Neutrophil (primary cell): ENCODE results near the gene DYRK1A.

Source experiments
- H3K27ac ChIP-seq: fragments of 200-600 bp; sonication (generic); 2 replicates; pipeline ENCODE4 v1.5.1; 2016; ENCODE audit warnings: mild to moderate bottlenecking, moderate library complexity
- H3K27me3 ChIP-seq: fragments of 200-600 bp; sonication (generic); 2 replicates; pipeline ENCODE4 v1.6.0; 2016; ENCODE audit warnings: mild to moderate bottlenecking
- H3K36me3 ChIP-seq: fragments of 200-600 bp; sonication (generic); 2 replicates; pipeline ENCODE4 v1.5.1; 2017
- H3K4me1 ChIP-seq, 2 experiments: fragments of 200-600 bp in 1 of 2; sonication (generic) in 1 of 2; 1 replicate in 1 of 2; 2 replicates in 1 of 2; pipeline versions ENCODE4 v1.5.1 to v1.6.1; 2013 to 2016; ENCODE audit warnings: low read depth in 1 of 2, low read length in 1 of 2, mild to moderate bottlenecking in 1 of 2, moderate library complexity in 1 of 2; ENCODE audit not compliant: control insufficient read depth in 1 of 2, insufficient read depth in 1 of 2
- H3K4me3 ChIP-seq, 2 experiments: fragments of 200-600 bp in 1 of 2; sonication (generic) in 1 of 2; 1 replicate in 1 of 2; 2 replicates in 1 of 2; pipeline ENCODE4 v1.5.1; 2013 to 2016; ENCODE audit warnings: low read depth in 1 of 2, low read length in 1 of 2, mild to moderate bottlenecking in 1 of 2, moderate library complexity in 1 of 2
- H3K9me3 ChIP-seq: fragments of 200-600 bp; sonication (generic); 2 replicates; pipeline ENCODE4 v1.5.1; 2016
- TF ChIP-seq, protein P1 (sequence below): fragments of 200-600 bp; sonication (generic); IDR thresholded peaks from 2 replicates; pipeline ENCODE4 v1.5.1; 2016; ENCODE audit warnings: antibody characterized with exemption

DYRK1A gene

DNA sequence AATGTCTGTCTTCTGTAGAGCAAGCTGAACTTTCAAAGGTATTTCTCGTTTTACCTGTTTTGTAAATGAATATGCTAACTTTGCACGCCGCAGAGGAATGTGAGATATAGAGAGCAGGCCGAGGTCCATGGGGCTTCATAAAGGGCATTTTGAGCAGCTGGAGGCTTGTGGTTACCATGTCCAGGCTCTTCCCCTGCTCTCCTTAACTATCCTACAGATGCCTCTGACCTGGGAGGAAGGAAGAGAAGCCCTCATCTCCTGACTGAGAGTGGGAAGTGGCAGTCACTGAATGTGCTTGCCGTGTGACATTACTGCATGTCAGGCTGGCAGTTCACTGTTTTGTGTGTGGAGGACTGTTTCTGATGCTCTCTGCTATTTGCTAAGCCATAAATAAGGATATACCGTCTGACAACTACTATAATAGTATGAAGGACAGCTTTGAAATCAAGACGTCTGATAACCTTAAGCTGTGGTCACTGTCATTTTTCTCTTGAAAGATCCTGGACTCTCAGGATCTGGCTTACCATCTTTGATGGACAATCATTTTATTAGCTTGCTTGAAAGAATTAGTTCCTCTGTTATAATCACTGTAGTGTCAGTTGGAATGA, 92.2 kb downstream of the DYRK1A start:
- Histone ChIP-seq H3K4me3 (no peak overlapping the region), H3K27ac (peak overlapping the region; percentile 50), H3K36me3 (peaks cover 4% of the 10 kb centered on the region)

DNA sequence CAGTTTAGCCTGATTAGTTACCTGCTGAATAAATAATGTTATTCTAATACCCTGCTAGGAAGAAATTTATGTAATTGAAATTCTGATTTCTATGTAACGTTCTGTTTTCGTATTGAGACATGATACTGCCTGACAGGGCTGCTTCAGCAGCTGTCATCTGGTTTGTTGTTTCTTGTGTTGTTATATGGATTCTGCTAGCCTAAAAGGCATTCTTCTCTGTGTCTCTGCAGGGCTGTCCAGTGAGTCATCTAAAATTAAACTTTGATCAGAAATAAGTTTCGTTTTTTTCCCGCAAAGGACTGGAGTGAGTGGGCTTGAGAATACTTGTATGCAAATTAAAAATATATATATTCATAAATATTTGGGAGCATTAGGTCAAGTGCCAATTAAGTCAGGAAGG, 93.0 kb downstream of the DYRK1A start:
- TF ChIP-seq, protein P1, sequence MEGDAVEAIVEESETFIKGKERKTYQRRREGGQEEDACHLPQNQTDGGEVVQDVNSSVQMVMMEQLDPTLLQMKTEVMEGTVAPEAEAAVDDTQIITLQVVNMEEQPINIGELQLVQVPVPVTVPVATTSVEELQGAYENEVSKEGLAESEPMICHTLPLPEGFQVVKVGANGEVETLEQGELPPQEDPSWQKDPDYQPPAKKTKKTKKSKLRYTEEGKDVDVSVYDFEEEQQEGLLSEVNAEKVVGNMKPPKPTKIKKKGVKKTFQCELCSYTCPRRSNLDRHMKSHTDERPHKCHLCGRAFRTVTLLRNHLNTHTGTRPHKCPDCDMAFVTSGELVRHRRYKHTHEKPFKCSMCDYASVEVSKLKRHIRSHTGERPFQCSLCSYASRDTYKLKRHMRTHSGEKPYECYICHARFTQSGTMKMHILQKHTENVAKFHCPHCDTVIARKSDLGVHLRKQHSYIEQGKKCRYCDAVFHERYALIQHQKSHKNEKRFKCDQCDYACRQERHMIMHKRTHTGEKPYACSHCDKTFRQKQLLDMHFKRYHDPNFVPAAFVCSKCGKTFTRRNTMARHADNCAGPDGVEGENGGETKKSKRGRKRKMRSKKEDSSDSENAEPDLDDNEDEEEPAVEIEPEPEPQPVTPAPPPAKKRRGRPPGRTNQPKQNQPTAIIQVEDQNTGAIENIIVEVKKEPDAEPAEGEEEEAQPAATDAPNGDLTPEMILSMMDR: no peak
- Histone ChIP-seq H3K27ac (peak overlapping the region; percentile 50), H3K36me3 (peaks cover 4% of the 10 kb centered on the region), H3K4me3 (no peak overlapping the region), H3K27me3 (no peaks in the 10 kb centered on the region), H3K9me3 (no peaks in the 10 kb centered on the region), H3K4me1 (peaks cover 22 to 54% of the 10 kb centered on the region in 2 experiments)

More for the DNA sequence above, 92.2 kb downstream of the DYRK1A start:
- Histone ChIP-seq H3K9me3 (no peaks in the 10 kb centered on the region), H3K27me3 (no peaks in the 10 kb centered on the region), H3K4me1 (peaks cover 22 to 54% of the 10 kb centered on the region in 2 experiments)
- TF ChIP-seq, protein P1: no peak

DNA sequence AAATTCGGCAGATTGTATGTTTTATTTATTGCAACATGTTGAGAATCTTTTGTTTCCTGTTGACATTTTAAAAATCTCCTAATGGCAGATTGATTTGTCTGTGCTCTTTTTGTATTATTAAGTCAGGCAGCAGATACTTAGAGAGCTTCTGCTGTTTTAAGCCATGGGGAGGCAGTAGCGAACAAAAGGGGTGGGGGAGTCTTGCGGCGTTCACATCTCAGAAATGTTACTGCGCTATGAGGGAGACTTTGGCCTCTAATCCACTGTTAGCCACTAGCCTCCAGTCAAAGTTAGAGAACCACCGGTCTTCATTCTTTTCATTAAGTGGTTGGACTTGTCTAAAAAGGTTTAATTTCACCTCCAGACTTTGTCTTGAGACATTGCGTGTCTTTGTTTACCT, 93.6 kb downstream of the DYRK1A start:
- H3K9me3 ChIP-seq: no peaks in the 10 kb centered on the region
- H3K27me3 ChIP-seq: no peaks in the 10 kb centered on the region
- H3K4me3 ChIP-seq: no peak overlapping the region
- TF ChIP-seq, protein P1: no peak
- H3K4me1 ChIP-seq: peaks cover 22 to 54% of the 10 kb centered on the region in 2 experiments
- peaks cover 4% of the 10 kb centered on the region for H3K36me3 ChIP-seq
- no peak overlapping the region for H3K27ac ChIP-seq

DNA sequence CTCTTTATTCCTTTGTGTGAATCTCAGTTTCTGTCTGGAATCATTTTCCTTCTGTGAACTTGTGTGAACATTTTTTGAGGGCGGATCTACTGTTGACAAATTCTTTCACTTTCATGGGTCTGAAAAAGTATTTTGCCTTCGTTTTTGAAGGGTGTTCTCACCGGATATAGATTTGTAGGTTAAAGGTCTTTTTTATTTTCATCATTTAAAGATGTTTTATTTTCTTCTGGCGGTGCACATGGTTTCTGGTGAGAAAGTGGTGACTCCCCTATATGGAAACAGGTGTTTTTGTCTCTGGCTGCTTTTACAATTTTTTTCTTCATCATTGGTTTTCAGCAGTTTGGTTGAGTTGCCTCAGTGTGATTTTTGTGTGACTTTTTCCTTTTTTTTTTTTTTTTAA, 94.9 kb downstream of the DYRK1A start:
- TF ChIP-seq, protein P1: no peak
- no peak overlapping the region for H3K27ac ChIP-seq
- no peaks in the 10 kb centered on the region for H3K9me3 ChIP-seq
- no peak overlapping the region for H3K4me3 ChIP-seq
- peaks cover 14 to 46% of the 10 kb centered on the region in 2 experiments for H3K4me1 ChIP-seq
- no peaks in the 10 kb centered on the region for H3K27me3 ChIP-seq
- peaks cover 4% of the 10 kb centered on the region for H3K36me3 ChIP-seq

- H3K27me3 ChIP-seq: no peaks in the 10 kb centered on the region
- H3K4me3 ChIP-seq: no peak overlapping the region
- TF ChIP-seq, protein P1: no peak
- H3K4me1 ChIP-seq: peaks cover 14 to 46% of the 10 kb centered on the region in 2 experiments
- H3K36me3 ChIP-seq: peaks cover under 1% of the 10 kb centered on the region
- H3K9me3 ChIP-seq: no peaks in the 10 kb centered on the region
- H3K27ac ChIP-seq: peak overlapping the region; percentile 48
Observed at GRCh38 chr21:37462087-37462861, 95.7 kb downstream of the DYRK1A start.
